ENCODE measurements around the gene MCM5.

MCM5 gene

GRCh38 chr22:35449829-35450689, 50.1 kb downstream of the MCM5 start:
- H3K4me1 ChIP-seq (ENCODE audit: insufficient read depth, low read length): peaks cover 16% of the 10 kb centered on the region
- H3K27ac ChIP-seq (ENCODE audit: low read depth, low read length): no peak overlapping the region
- no peaks in the 10 kb centered on the region for H3K36me3 ChIP-seq (ENCODE audit: insufficient read depth, low read length)
- H3K9ac ChIP-seq (ENCODE audit: low read length): no peak overlapping the region
- H3K27me3 ChIP-seq (ENCODE audit: control insufficient read depth in 1 of 2, insufficient read depth in 2 of 2, low read length in 2 of 2): no peaks in the 10 kb centered on the region
- H3K9me3 ChIP-seq (ENCODE audit: low read length): no peaks in the 10 kb centered on the region
- no peak overlapping the region for H3K4me3 ChIP-seq (ENCODE audit: low read depth in 1 of 2, low read length in 2 of 2)

- Histone ChIP-seq H3K9me3 (ENCODE audit: low read length) (no peaks in the 10 kb centered on the region), H3K9ac (ENCODE audit: low read length) (no peak overlapping the region), H3K36me3 (ENCODE audit: insufficient read depth, low read length) (no peaks in the 10 kb centered on the region), H3K27ac (ENCODE audit: low read depth, low read length) (no peak overlapping the region), H3K4me1 (ENCODE audit: insufficient read depth, low read length) (peaks cover 11% of the 10 kb centered on the region), H3K27me3 (ENCODE audit: control insufficient read depth in 1 of 2, insufficient read depth in 2 of 2, low read length in 2 of 2) (no peaks in the 10 kb centered on the region), H3K4me3 (ENCODE audit: low read depth in 1 of 2, low read length in 2 of 2) (no peak overlapping the region)
Measured at GRCh38 chr22:35450824-35451569, 51.1 kb downstream of the MCM5 start.

DNA sequence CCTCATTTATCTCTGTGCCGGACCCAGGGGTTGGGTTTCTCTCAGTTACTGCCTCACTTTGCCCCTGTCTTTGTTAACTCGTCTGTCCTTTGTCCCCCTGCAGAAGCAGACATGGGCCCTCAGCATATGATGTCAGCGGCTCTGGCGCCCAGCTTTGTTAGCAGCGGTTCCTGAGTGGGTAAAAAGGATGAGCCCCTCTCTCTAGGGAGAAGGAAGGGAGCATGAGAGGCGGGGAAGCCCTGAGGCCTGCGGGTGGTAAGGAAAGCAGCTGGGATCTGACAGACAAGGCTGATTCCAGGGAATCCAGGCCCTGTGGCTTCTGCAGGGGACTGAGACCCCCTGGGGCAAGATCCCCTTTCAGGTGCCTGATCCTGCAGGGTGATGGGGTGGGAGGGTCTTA, 51.7 kb downstream of the MCM5 start:
- Histone ChIP-seq H3K27ac (ENCODE audit: low read depth, low read length) (no peak overlapping the region), H3K4me1 (ENCODE audit: insufficient read depth, low read length) (peaks cover 5% of the 10 kb centered on the region), H3K27me3 (ENCODE audit: control insufficient read depth in 1 of 2, insufficient read depth in 2 of 2, low read length in 2 of 2) (no peaks in the 10 kb centered on the region), H3K36me3 (ENCODE audit: insufficient read depth, low read length) (no peaks in the 10 kb centered on the region), H3K9ac (ENCODE audit: low read length) (no peak overlapping the region), H3K9me3 (ENCODE audit: low read length) (no peaks in the 10 kb centered on the region), H3K4me3 (ENCODE audit: low read depth in 1 of 2, low read length in 2 of 2) (no peak overlapping the region)

- Histone ChIP-seq H3K9me3 (ENCODE audit: low read length) (no peaks in the 10 kb centered on the region), H3K9ac (ENCODE audit: low read length) (no peak overlapping the region), H3K4me3 (ENCODE audit: low read depth in 1 of 2, low read length in 2 of 2) (no peak overlapping the region), H3K36me3 (ENCODE audit: insufficient read depth, low read length) (no peaks in the 10 kb centered on the region), H3K27me3 (ENCODE audit: control insufficient read depth in 1 of 2, insufficient read depth in 2 of 2, low read length in 2 of 2) (no peaks in the 10 kb centered on the region), H3K27ac (ENCODE audit: low read depth, low read length) (no peak overlapping the region), H3K4me1 (ENCODE audit: insufficient read depth, low read length) (no peaks in the 10 kb centered on the region)
Measured at GRCh38 chr22:35452351-35452781, 52.4 kb downstream of the MCM5 start.

DNA sequence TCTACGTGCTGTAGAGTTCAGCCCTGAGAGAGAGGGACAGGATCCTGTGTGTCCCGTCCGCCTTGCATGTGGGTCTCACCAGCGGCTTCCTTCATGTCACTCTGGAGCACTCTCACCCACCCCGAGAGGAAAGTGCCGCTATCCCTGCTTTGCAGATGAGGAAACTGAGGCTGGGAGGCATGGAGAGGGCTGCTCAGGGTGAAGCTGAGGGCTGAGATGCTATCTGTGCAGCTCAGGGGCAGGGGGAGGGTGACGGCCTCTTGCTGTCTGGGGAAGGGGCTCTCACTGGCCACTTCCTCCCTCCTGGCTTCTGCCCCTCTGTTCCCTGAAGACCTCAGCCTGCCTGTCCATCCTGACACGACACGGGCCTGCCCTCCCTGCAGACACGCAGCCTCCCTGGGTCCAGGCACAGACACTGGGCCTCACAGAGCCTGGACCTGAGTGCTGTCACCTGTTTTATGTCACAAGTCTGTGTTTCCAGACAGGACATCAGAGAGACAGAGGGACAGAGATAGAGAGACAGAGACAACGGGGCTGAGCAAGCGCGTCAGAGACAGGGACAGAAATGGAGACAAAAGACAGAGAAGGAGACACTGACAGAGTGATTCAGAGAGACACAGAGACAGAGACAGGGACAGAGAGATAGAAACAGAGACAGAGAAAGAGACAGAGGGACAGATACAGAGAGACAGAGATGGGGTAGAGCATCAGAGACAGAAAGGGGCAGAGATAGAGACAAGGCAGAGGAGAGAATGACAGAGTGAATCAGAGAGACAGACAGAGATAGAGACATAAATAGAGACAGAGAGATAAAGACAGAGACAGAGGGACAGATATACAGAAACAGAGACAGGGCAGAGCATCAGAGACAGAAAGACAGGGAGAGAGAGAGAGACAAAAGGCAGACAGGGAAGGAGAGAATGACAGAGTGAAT, 53.1 kb downstream of the MCM5 start:
- no peak overlapping the region for H3K27ac ChIP-seq (ENCODE audit: low read depth, low read length)
- no peaks in the 10 kb centered on the region for H3K36me3 ChIP-seq (ENCODE audit: insufficient read depth, low read length)

DNA sequence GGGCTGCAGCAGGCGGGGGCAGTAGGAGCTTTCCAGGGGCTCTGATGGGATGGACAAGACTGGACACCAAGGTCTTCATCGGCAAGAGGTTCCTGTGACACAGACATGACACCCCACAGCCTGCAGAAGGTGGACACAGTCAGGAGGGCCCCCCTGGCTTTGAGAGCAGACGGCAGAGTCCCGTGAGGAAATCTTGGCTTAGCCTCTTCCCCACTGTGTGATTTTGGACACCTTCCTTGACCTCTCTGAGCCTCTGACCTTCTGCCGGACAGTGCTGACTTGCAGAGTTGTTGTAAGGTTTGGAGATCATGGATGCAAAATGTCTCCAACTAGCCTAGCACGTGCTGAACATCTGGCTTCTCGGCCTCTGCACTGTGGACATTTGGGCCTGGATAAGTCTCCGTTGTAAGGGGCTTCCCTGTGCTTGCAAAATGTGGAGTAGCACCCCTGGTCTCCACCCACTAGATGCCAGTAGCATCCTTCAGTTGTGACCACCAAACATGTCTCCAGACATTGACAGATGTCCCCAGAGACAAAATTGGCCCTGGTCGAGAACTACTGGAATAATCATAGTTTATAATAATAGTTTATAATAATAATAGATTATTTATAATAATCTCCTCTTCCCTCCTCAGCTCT, 54.6 kb downstream of the MCM5 start:
- Histone ChIP-seq H3K4me3 (ENCODE audit: low read depth in 1 of 2, low read length in 2 of 2) (no peak overlapping the region), H3K27me3 (ENCODE audit: control insufficient read depth in 1 of 2, insufficient read depth in 2 of 2, low read length in 2 of 2) (no peaks in the 10 kb centered on the region), H3K9ac (ENCODE audit: low read length) (no peak overlapping the region), H3K36me3 (ENCODE audit: insufficient read depth, low read length) (no peaks in the 10 kb centered on the region), H3K27ac (ENCODE audit: low read depth, low read length) (no peak overlapping the region), H3K9me3 (ENCODE audit: low read length) (no peaks in the 10 kb centered on the region), H3K4me1 (ENCODE audit: insufficient read depth, low read length) (no peaks in the 10 kb centered on the region)

More for the DNA sequence above, 53.1 kb downstream of the MCM5 start:
- Histone ChIP-seq H3K4me1 (ENCODE audit: insufficient read depth, low read length) (no peaks in the 10 kb centered on the region), H3K4me3 (ENCODE audit: low read depth in 1 of 2, low read length in 2 of 2) (no peak overlapping the region), H3K9ac (ENCODE audit: low read length) (no peak overlapping the region), H3K27me3 (ENCODE audit: control insufficient read depth in 1 of 2, insufficient read depth in 2 of 2, low read length in 2 of 2) (no peaks in the 10 kb centered on the region), H3K9me3 (ENCODE audit: low read length) (no peaks in the 10 kb centered on the region)

- Histone ChIP-seq H3K4me3 (ENCODE audit: low read depth in 1 of 2, low read length in 2 of 2) (no peak overlapping the region), H3K9me3 (ENCODE audit: low read length) (no peaks in the 10 kb centered on the region), H3K9ac (ENCODE audit: low read length) (no peak overlapping the region), H3K36me3 (ENCODE audit: insufficient read depth, low read length) (no peaks in the 10 kb centered on the region), H3K27me3 (ENCODE audit: control insufficient read depth in 1 of 2, insufficient read depth in 2 of 2, low read length in 2 of 2) (no peaks in the 10 kb centered on the region), H3K4me1 (ENCODE audit: insufficient read depth, low read length) (no peaks in the 10 kb centered on the region), H3K27ac (ENCODE audit: low read depth, low read length) (no peak overlapping the region)
Measured at GRCh38 chr22:35455529-35455928, 55.6 kb downstream of the MCM5 start.

- no peaks in the 10 kb centered on the region for H3K27me3 ChIP-seq (ENCODE audit: control insufficient read depth in 1 of 2, insufficient read depth in 2 of 2, low read length in 2 of 2)
Measured at GRCh38 chr22:35456757-35457156, 56.8 kb downstream of the MCM5 start.

DNA sequence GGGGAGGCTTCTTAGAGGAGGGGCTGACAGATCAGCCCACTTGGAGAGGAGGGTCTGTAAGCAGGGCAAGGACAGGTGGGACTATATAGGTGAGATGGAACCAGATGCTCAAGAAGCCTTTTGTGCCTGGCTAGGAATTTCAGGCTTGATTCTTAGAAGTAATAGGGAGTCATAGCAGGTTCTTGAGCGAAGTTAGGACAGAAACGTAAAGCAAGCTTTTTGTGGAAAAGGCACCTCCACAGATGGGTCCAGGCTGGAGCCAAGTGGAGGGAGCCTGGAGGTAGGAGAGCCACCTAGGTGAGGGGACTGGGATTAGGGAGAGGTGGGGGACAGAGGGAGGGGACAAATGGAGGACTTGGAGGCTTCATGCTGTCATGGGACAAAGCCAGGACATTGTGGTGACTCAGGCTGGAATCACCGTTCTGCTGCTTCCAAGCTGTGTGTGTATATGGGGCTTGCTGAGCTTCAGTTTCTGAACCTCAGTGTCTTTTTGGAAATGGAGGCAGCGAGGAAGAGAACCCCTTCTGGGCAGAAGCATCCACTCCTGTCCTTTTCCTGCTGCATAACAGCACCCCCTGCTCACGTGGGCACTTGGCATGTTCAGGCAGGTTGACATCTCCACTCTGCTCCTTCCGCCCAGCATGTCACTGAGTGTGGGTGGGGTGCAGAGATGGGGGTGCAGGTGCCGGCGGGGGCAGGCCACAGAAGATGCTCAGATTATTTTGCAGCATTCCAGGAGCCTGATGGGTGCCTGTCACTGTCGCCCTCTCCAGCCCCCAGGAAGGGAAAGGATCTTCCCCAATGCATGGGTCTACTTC, 58.0 kb downstream of the MCM5 start:
- no peaks in the 10 kb centered on the region for H3K36me3 ChIP-seq (ENCODE audit: insufficient read depth, low read length)
- no peak overlapping the region for H3K27ac ChIP-seq (ENCODE audit: low read depth, low read length)
- no peaks in the 10 kb centered on the region for H3K9me3 ChIP-seq (ENCODE audit: low read length)
- H3K9ac ChIP-seq (ENCODE audit: low read length): no peak overlapping the region
- H3K4me3 ChIP-seq (ENCODE audit: low read depth in 1 of 2, low read length in 2 of 2): no peak overlapping the region
- H3K4me1 ChIP-seq (ENCODE audit: insufficient read depth, low read length): no peaks in the 10 kb centered on the region
- no peaks in the 10 kb centered on the region for H3K27me3 ChIP-seq (ENCODE audit: control insufficient read depth in 1 of 2, insufficient read depth in 2 of 2, low read length in 2 of 2)

More at GRCh38 chr22:35456757-35457156, 56.8 kb downstream of the MCM5 start:
- H3K27ac ChIP-seq (ENCODE audit: low read depth, low read length): no peak overlapping the region
- H3K9ac ChIP-seq (ENCODE audit: low read length): no peak overlapping the region
- H3K9me3 ChIP-seq (ENCODE audit: low read length): no peaks in the 10 kb centered on the region
- no peak overlapping the region for H3K4me3 ChIP-seq (ENCODE audit: low read depth in 1 of 2, low read length in 2 of 2)
- H3K36me3 ChIP-seq (ENCODE audit: insufficient read depth, low read length): no peaks in the 10 kb centered on the region
- H3K4me1 ChIP-seq (ENCODE audit: insufficient read depth, low read length): no peaks in the 10 kb centered on the region

Data from muscle layer of colon (tissue), 2 donors.